K562 (cell line): ENCODE results near the gene SMIM30. TPM values are rescaled to one million over a fixed set of nuclear protein-coding genes. Genes with fewer than 3 reads are reported as not detected.

ENCODE experiments used
- ATAC-seq: fragments of 200-7000 bp; cut with Tn5 transposase; 3 replicates; pipeline ENCODE4 v1.9.1; 2020; ENCODE audit warnings: moderate library complexity
- BruUV-seq: library from RNA; stranded (reverse); fragments of 400-500 nt; replicated peaks from 2 replicates; lab custom pipeline; 2021; lab: Mats Ljungman, UMichigan
- CTCF ChIA-PET: fragments of 300-600 bp; formaldehyde crosslinking; extraction: SDS; loops from one replicate; lab custom pipeline; 2021; ENCODE audit warnings: low intra/inter-chr PET ratio; lab: Yijun Ruan, JAX
- POLR2A ChIA-PET: fragments of 300-600, 350-650 bp; sonication (Branson Sonifier 250); formaldehyde crosslinking; extraction: SDS; loops from one replicate; lab custom pipeline; 2021; ENCODE audit warnings: antibody characterized with exemption, inconsistent platforms; lab: Yijun Ruan, JAX
- DNase-seq, 4 experiments: peaks; one replicate each; pipeline versions ENCODE4 v3.0.0 to v3.0.0-alpha.2; 2011 to 2018; ENCODE audit warnings: low spot score in 3 of 4, mixed read lengths in 3 of 4; ENCODE audit errors: extremely low read depth in 1 of 4
- FAIRE-seq: peaks from 2 replicates; lab custom pipeline; 2011; peaks lifted over from hg19 to GRCh38; lab: Jason Lieb, UNC
- H2AFZ ChIP-seq: 2 replicates; pipeline ENCODE4 v1.6.0; 2011; ENCODE audit warnings: low read depth, low read length, control low read depth, inconsistent platforms
- H3K27ac ChIP-seq: fragments of 200-600 bp; 3 replicates; pipeline ENCODE4 v1.8.0; 2011; ENCODE audit warnings: low read depth, mild to moderate bottlenecking, control low read depth, inconsistent platforms, low read length, moderate library complexity, mixed read lengths; ENCODE audit errors: extremely low read depth
- H3K27me3 ChIP-seq, 2 experiments: fragments of 300-600 bp in 1 of 2; 2 replicates in 1 of 2; 3 replicates in 1 of 2; pipeline versions ENCODE4 v1.6.0 to v1.8.0; 2011; ENCODE audit warnings: inconsistent platforms in 2 of 2, low read length in 2 of 2, mild to moderate bottlenecking in 1 of 2, mixed read lengths in 1 of 2, moderate library complexity in 1 of 2; ENCODE audit not compliant: control insufficient read depth in 2 of 2, insufficient read depth in 2 of 2
- H3K36me3 ChIP-seq: fragments of 300-600 bp; 3 replicates; pipeline ENCODE4 v1.8.0; 2011; ENCODE audit warnings: mild to moderate bottlenecking, low read length, inconsistent platforms; ENCODE audit not compliant: control insufficient read depth, insufficient read depth
- H3K4me1 ChIP-seq, 2 experiments: fragments of 200-600 bp in 1 of 2; replicated peaks in 1 of 2; 2 replicates in 1 of 2; 3 replicates in 1 of 2; pipeline versions ENCODE4 v1.5.1 to v1.8.0; 2011; ENCODE audit warnings: inconsistent platforms in 2 of 2, low read length in 2 of 2, mild to moderate bottlenecking in 1 of 2, mixed read lengths in 1 of 2, moderate library complexity in 1 of 2; ENCODE audit not compliant: control insufficient read depth in 2 of 2, insufficient read depth in 2 of 2
- H3K4me2 ChIP-seq: 2 replicates; pipeline ENCODE4 v1.6.1; 2011; ENCODE audit warnings: low read length, control low read depth, inconsistent platforms, mixed read lengths; ENCODE audit not compliant: insufficient read depth
- H3K4me3 ChIP-seq: fragments of 200-600 bp; sonication (generic), shearing (Covaris generic); 2 replicates; pipeline ENCODE4 v1.5.1; 2016; ENCODE audit warnings: control low read depth, inconsistent platforms
- H3K79me2 ChIP-seq: fragments of 200-600 bp; 3 replicates; pipeline ENCODE4 v1.8.0; 2011; ENCODE audit warnings: low read length, inconsistent platforms; ENCODE audit not compliant: control insufficient read depth, insufficient read depth
- H3K9ac ChIP-seq, 2 experiments: 2 replicates each; pipeline versions ENCODE4 v1.6.0 to v1.6.1; 2011; ENCODE audit warnings: low read depth in 2 of 2, low read length in 2 of 2, control low read depth in 1 of 2, inconsistent platforms in 1 of 2, mild to moderate bottlenecking in 1 of 2, mixed read lengths in 1 of 2; ENCODE audit not compliant: insufficient read depth in 1 of 2
- H3K9me1 ChIP-seq: one replicate; pipeline ENCODE4 v1.6.0; 2011; ENCODE audit warnings: inconsistent platforms, mild to moderate bottlenecking, low read length, moderate library complexity; ENCODE audit not compliant: control insufficient read depth, insufficient read depth
- H3K9me3 ChIP-seq: replicated peaks from 2 replicates; pipeline ENCODE4 v1.5.1; 2011; ENCODE audit warnings: low read depth, low read length, inconsistent platforms; ENCODE audit not compliant: control insufficient read depth, insufficient read depth
- H4K20me1 ChIP-seq: replicated peaks from 2 replicates; pipeline ENCODE4 v1.6.1; 2011; ENCODE audit warnings: low read length, inconsistent platforms, mixed read lengths; ENCODE audit not compliant: control insufficient read depth, insufficient read depth
- ADNP ChIP-seq: fragments of 200-800 bp; sonication (Bioruptor generic); IDR thresholded peaks from 2 replicates; pipeline ENCODE4 v1.6.1; 2016; ENCODE audit warnings: missing genetic modification characterization, missing compliant biosample characterization
- CREBBP ChIP-seq: IDR thresholded peaks from one replicate; pipeline ENCODE4 v1.6.1; 2012; ENCODE audit warnings: low read depth, mild to moderate bottlenecking, control low read depth, inconsistent platforms, low read length
- E2F8 ChIP-seq: fragments of 450-650 bp; IDR thresholded peaks from 2 replicates; pipeline ENCODE4 v1.7.1; 2018; ENCODE audit warnings: mild to moderate bottlenecking, low read depth; ENCODE audit not compliant: partially characterized antibody
- FOXA1 ChIP-seq: fragments of 450-650 bp; IDR thresholded peaks from 2 replicates; pipeline ENCODE4 v1.6.1; 2016; ENCODE audit warnings: mild to moderate bottlenecking, borderline replicate concordance
- GABPA ChIP-seq: fragments of 200-800 bp; sonication (Bioruptor generic); conservative IDR thresholded peaks from 2 replicates; pipeline ENCODE4 v1.6.1; 2016; ENCODE audit warnings: low read depth, missing genetic modification characterization, missing compliant biosample characterization
- KAT7 ChIP-seq: sonication (generic); formaldehyde crosslinking; IDR thresholded peaks from 2 replicates; pipeline ENCODE4 v1.8.0; 2022; ENCODE audit warnings: missing genetic modification reagents, mild to moderate bottlenecking, borderline replicate concordance
- KLF16 ChIP-seq: IDR thresholded peaks from 2 replicates; pipeline ENCODE4 v1.6.1; 2016; ENCODE audit warnings: antibody characterized with exemption
- RFX7 ChIP-seq: fragments of 250-450 bp; sonication (Bioruptor Pico); IDR thresholded peaks from 2 replicates; pipeline ENCODE4 v1.5.1; 2021; ENCODE audit warnings: mild to moderate bottlenecking
- ZBED1 ChIP-seq: IDR thresholded peaks from 2 replicates; pipeline ENCODE4 v1.6.1; 2014
- ZBTB17 ChIP-seq: fragments of 450-650 bp; formaldehyde crosslinking; IDR thresholded peaks from 2 replicates; pipeline ENCODE4 v1.4.0; 2020; ENCODE audit warnings: mild to moderate bottlenecking
- ZNF253 ChIP-seq: fragments of 250-450 bp; sonication (Bioruptor Pico); conservative IDR thresholded peaks from 2 replicates; pipeline ENCODE4 v1.6.1; 2021; ENCODE audit warnings: mild to moderate bottlenecking
- ZNF354B ChIP-seq: fragments of 250-450 bp; sonication (Bioruptor Pico); IDR thresholded peaks from 2 replicates; pipeline ENCODE4 v1.4.0; 2020
- ZNF561 ChIP-seq: fragments of 450-650 bp; formaldehyde crosslinking; conservative IDR thresholded peaks from 2 replicates; pipeline ENCODE4 v1.4.0; 2020; ENCODE audit warnings: mild to moderate bottlenecking, moderate library complexity
- ZNF668 ChIP-seq: fragments of 250-450 bp; sonication (Bioruptor Pico); IDR thresholded peaks from 2 replicates; pipeline ENCODE4 v1.8.0; 2022; ENCODE audit warnings: mild to moderate bottlenecking, inconsistent platforms
- ZNF778 ChIP-seq: fragments of 450-650 bp; formaldehyde crosslinking; IDR thresholded peaks from 2 replicates; pipeline ENCODE4 v1.4.0; 2020; ENCODE audit warnings: mild to moderate bottlenecking, moderate library complexity
- WGBS: fragments of 100-300 bp; shearing (Covaris generic); methylation state at CpG from one replicate; pipeline ENCODE4 v1.1.6; 2016; ENCODE audit warnings: low coverage, mixed read lengths; ENCODE audit not compliant: insufficient coverage; ENCODE audit errors: missing lambda C conversion rate; 5-methylcytosine and 5-hydroxymethylcytosine counted together
- in situ Hi-C: fragments of 300-500 bp; cut with MboI; formaldehyde crosslinking; loops from 4 replicates; pipeline ENCODE4 v1.15.0; 2018; ENCODE audit warnings: inconsistent platforms, mixed read lengths
- intact Hi-C: fragments of 100-400 bp; cut with micrococcal nuclease; formaldehyde crosslinking; loops from 2 replicates; pipeline ENCODE4 v1.14.2; 2022
- polyA plus RNA-seq, 8 experiments: library from polyadenylated mRNA; depleted of rRNA in 4 of 8; stranded (reverse) in 5 of 8; unstranded in 3 of 8; fragments of >200 nt; fragmentation: Nextera tagmentation in 2 of 8; fragmentation: Illumina TruSeq in 1 of 8; extraction: Ambion mirVana in 2 of 8; extraction: Trizol in 1 of 8; gene quantifications; 2 replicates each; pipeline versions ENCODE4 v1.2.1 to v1.2.3, GENCODE V29; 2011 to 2014; ENCODE audit warnings: inconsistent platforms in 1 of 8, missing spikeins in 1 of 8
- total RNA-seq, 7 experiments: library from RNA; depleted of rRNA in 6 of 7; stranded (reverse); fragments of >200 nt in 6 of 7; fragmentation: Illumina TruSeq in 2 of 7; extraction: Trizol in 2 of 7; gene quantifications; 2 replicates each; pipeline versions ENCODE4 v1.2.1 to v1.2.3, GENCODE V29; 2011 to 2021; ENCODE audit warnings: low replicate concordance in 1 of 7
- TF ChIP-seq, protein P1 (sequence below): sonication (generic); formaldehyde crosslinking; IDR thresholded peaks from 2 replicates; pipeline ENCODE4 v1.8.1; 2023; ENCODE audit warnings: mild to moderate bottlenecking, missing genetic modification reagents
- TF ChIP-seq, protein P2 (sequence below), 2 experiments: fragments of 450-650 bp in 1 of 2; sonication (generic) in 1 of 2; formaldehyde crosslinking; conservative IDR thresholded peaks; 2 replicates each; pipeline versions ENCODE4 v1.4.0 to v1.8.1; 2020 to 2022; ENCODE audit warnings: mild to moderate bottlenecking in 1 of 2, missing genetic modification reagents in 1 of 2

The SMIM30 gene
- total and polyA plus RNA-seq, 9 of the 15 experiments (the other 6 are each of a cell fraction or from before 2014, with no cell fraction given) = 161 to 891 (median 316) TPM

DNA sequence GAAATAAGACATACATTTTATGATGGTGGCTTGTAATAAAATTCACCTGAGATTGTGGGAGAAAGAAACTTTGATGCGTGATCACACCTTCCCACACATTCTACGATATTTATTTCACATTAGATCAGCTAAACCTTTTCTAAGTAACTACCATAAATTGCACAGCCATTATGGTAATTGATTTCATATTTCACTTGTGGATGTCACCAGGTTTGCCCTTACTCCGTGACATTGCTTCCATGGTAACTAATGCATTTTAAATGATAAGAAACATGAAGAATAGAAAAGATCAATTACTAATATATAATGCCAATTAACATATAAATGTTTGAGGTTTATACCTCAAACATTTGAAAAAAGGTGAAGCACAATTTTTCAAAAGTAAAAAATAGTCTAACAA, 35.8 kb upstream of the SMIM30 start:
- POLR2A ChIA-PET = no interaction called here
- intact Hi-C loops = no loop called here

More for the DNA sequence above, 35.8 kb upstream of the SMIM30 start:
- DNase-seq (no peak), ATAC-seq (no peak), FAIRE-seq (no peak)
- Histone ChIP-seq H3K27ac (no peak overlapping the region), H3K4me2 (no peak overlapping the region), H3K9me1 (no peaks in the 10 kb centered on the region), H4K20me1 (no peaks in the 10 kb centered on the region), H3K36me3 (no peaks in the 10 kb centered on the region), H3K4me1 (peaks cover 0 to 5% of the 10 kb centered on the region in 2 experiments; a peak in 2 of 5 replicates), H2AFZ (no peak overlapping the region; the same call in 1 of the 2 replicates), H3K79me2 (no peaks in the 10 kb centered on the region), H3K27me3 (no peaks in the 10 kb centered on the region), H3K9ac (no peak overlapping the region), H3K4me3 (no peak overlapping the region), H3K9me3 (no peaks in the 10 kb centered on the region)
- CTCF ChIA-PET = no interaction called here
- TF ChIP-seq ADNP (tag) (no peak), KLF16 (no peak), ZBTB17 (CRISPR knock-in tag) (no peak), ZBED1 (no peak), ZNF354B (CRISPR knock-in tag) (no peak), GABPA (tag) (no peak), CREBBP (no peak), FOXA1 (no peak), RFX7 (CRISPR knock-in tag) (no peak), ZNF561 (CRISPR knock-in tag) (no peak), ZNF668 (CRISPR knock-in tag) (no peak), E2F8 (no peak), KAT7 (no peak), ZNF253 (no peak), ZNF778 (no peak)
- TF ChIP-seq, protein P1, sequence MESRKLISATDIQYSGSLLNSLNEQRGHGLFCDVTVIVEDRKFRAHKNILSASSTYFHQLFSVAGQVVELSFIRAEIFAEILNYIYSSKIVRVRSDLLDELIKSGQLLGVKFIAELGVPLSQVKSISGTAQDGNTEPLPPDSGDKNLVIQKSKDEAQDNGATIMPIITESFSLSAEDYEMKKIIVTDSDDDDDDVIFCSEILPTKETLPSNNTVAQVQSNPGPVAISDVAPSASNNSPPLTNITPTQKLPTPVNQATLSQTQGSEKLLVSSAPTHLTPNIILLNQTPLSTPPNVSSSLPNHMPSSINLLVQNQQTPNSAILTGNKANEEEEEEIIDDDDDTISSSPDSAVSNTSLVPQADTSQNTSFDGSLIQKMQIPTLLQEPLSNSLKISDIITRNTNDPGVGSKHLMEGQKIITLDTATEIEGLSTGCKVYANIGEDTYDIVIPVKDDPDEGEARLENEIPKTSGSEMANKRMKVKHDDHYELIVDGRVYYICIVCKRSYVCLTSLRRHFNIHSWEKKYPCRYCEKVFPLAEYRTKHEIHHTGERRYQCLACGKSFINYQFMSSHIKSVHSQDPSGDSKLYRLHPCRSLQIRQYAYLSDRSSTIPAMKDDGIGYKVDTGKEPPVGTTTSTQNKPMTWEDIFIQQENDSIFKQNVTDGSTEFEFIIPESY = no peak
- TF ChIP-seq, protein P2, sequence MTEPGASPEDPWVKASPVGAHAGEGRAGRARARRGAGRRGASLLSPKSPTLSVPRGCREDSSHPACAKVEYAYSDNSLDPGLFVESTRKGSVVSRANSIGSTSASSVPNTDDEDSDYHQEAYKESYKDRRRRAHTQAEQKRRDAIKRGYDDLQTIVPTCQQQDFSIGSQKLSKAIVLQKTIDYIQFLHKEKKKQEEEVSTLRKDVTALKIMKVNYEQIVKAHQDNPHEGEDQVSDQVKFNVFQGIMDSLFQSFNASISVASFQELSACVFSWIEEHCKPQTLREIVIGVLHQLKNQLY (CRISPR knock-in tag; conservative IDR thresholded peaks at IDR 0.05) = no peak
- no TSS peak for BruUV-seq
- 54% methylated on average over 3 of the region's 3 CpGs for WGBS
- in situ Hi-C loops = no loop called here
